ENCODE results near the gene ZFYVE26.
"Not testable (repeated sequence)": the region's sequence is repeated elsewhere in the genome, so short reads cannot be mapped to it uniquely, and the experiment has no call there.

Gene ZFYVE26

GRCh38 chr14:67721875-67722274 lies 94.5 kb downstream of the ZFYVE26 start:
- no peak overlapping the region for H3K4me3 Mint-ChIP-seq
- no peak for DNase-seq
- H3K36me3 Mint-ChIP-seq = no peaks in the 10 kb centered on the region
- H3K27me3 Mint-ChIP-seq = peaks cover 36% of the 10 kb centered on the region
- H3K27ac Mint-ChIP-seq = no peak overlapping the region
- peaks cover 5% of the 10 kb centered on the region for H3K4me1 Mint-ChIP-seq
- CTCF ChIA-PET = interaction anchor here (1.0 kb wide), 1 partner anchor 18 kb away, joined by 4 read pairs; no protein-coding TSS in a partner anchor
- no peaks in the 10 kb centered on the region for H3K9me3 Mint-ChIP-seq

- CTCF ChIA-PET = no interaction called here
- H3K4me3 Mint-ChIP-seq = no peak overlapping the region
- H3K27ac Mint-ChIP-seq = no peak overlapping the region
- peaks cover 5% of the 10 kb centered on the region for H3K4me1 Mint-ChIP-seq
- no peaks in the 10 kb centered on the region for H3K9me3 Mint-ChIP-seq
- peaks cover 36% of the 10 kb centered on the region for H3K27me3 Mint-ChIP-seq
- H3K36me3 Mint-ChIP-seq = no peaks in the 10 kb centered on the region
- no peak for DNase-seq
These were observed 96.5 kb downstream of the ZFYVE26 start for GRCh38 chr14:67719866-67720265.

DNA sequence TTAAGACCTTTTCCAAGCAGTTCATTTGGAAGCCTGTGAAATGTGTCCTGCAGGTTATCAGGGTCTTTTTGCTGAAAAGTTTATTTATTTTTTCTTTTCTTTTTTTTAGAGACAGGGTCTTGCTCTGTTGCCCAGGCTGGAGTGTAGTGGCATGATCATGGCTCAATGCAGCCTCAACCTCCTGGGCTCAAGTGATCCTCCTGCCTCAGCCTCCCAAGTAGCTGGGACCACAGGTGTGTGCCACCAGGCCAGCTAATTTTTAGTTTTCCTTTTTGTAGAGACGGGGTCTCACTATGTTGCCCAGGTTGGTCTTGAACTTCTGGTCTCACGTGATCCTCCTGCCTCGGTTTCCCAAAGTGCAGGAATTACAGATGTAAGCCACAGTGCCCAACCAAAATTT lies 97.0 kb downstream of the ZFYVE26 start:
- peaks cover 35% of the 10 kb centered on the region for H3K27me3 Mint-ChIP-seq
- CTCF ChIA-PET, H3K4me3 Mint-ChIP-seq, H3K36me3 Mint-ChIP-seq, H3K9me3 Mint-ChIP-seq, DNase-seq, H3K27ac Mint-ChIP-seq, H3K4me1 Mint-ChIP-seq: not testable (repeated sequence)

DNA sequence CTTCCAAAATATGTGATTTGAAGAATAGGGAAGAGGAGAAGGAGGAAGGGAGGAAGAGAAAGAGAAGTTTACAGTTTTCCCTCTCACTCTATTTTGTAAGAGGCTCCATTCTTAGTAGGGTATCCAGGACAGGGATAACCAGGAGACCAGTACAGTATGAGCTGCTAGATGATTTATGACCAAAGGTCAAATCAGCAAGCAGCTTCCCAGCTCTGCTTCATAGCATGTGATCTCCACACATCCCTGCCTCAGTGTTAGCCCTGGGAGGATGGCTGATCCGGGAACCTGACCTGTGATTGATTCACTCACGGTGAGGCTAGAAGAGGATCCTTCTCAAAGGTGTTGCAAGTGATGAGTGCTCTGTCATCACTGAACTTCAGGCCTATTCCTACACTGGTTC lies 98.1 kb downstream of the ZFYVE26 start:
- Mint-ChIP-seq H3K27me3 (peaks cover 31% of the 10 kb centered on the region), H3K9me3 (no peaks in the 10 kb centered on the region), H3K36me3 (no peaks in the 10 kb centered on the region), H3K4me1 (peaks cover 5% of the 10 kb centered on the region), H3K4me3 (no peak overlapping the region), H3K27ac (no peak overlapping the region)
- no peak for DNase-seq
- CTCF ChIA-PET = no interaction called here

- H3K27me3 Mint-ChIP-seq = peaks cover 18% of the 10 kb centered on the region
- H3K4me3 Mint-ChIP-seq = no peak overlapping the region
- H3K9me3 Mint-ChIP-seq = no peaks in the 10 kb centered on the region
- H3K36me3 Mint-ChIP-seq = no peaks in the 10 kb centered on the region
- no peak overlapping the region for H3K27ac Mint-ChIP-seq
- H3K4me1 Mint-ChIP-seq = no peaks in the 10 kb centered on the region
- CTCF ChIA-PET = no interaction called here
- no peak for DNase-seq
These were observed 99.3 kb downstream of the ZFYVE26 start for GRCh38 chr14:67717048-67717447.

DNA sequence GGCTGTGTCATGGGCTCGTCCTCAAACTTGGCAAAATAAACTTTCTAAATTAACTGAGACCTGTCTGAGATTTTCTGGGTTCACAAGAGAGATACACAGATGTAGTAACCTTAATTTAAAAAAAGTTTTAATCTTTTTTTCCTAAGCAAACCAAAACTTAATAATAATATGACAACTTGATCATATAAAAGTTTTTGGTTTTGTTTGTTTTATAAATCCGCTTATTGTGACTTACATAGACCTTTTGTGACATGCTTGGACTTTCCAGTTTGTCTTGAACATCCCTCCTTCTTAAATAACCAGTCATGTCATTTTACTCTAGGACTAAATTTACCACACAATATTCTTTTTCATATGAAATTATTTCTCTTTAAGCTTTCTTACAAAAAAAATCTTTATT lies 106.2 kb downstream of the ZFYVE26 start:
- Mint-ChIP-seq H3K9me3 (peaks cover 13% of the 10 kb centered on the region), H3K4me1 (no peaks in the 10 kb centered on the region), H3K27me3 (no peaks in the 10 kb centered on the region), H3K36me3 (no peaks in the 10 kb centered on the region), H3K27ac (no peak overlapping the region), H3K4me3 (no peak overlapping the region)
- CTCF ChIA-PET = no interaction called here
- DNase-seq = no peak

DNA sequence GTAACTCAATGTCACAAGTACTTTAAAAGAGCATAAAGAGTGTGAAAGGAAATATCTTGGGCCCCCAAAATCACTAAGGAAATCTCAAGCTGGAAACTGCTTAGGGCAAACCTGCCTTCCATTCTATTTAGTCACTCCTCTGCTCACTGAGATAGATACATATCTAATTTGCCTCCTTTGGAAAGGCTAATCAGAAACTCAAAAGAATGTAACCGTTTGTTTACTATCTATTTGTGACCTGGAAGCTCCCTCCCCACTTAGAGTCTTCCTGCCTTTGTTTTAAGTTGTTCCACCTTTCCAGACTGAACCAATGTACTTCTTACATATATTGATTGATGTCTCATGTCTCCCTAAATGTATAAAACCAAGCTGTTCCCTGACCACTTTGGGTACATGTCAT lies 106.6 kb downstream of the ZFYVE26 start:
- H3K4me3 Mint-ChIP-seq, H3K36me3 Mint-ChIP-seq, DNase-seq, H3K27ac Mint-ChIP-seq, H3K27me3 Mint-ChIP-seq, H3K4me1 Mint-ChIP-seq, CTCF ChIA-PET: not testable (repeated sequence)
- peaks cover 13% of the 10 kb centered on the region for H3K9me3 Mint-ChIP-seq

- DNase-seq, H3K4me3 Mint-ChIP-seq, CTCF ChIA-PET, H3K27me3 Mint-ChIP-seq, H3K4me1 Mint-ChIP-seq, H3K27ac Mint-ChIP-seq, H3K36me3 Mint-ChIP-seq: not testable (repeated sequence)
- peaks cover 13% of the 10 kb centered on the region for H3K9me3 Mint-ChIP-seq
These were observed 107.0 kb downstream of the ZFYVE26 start for GRCh38 chr14:67709346-67709745.

DNA sequence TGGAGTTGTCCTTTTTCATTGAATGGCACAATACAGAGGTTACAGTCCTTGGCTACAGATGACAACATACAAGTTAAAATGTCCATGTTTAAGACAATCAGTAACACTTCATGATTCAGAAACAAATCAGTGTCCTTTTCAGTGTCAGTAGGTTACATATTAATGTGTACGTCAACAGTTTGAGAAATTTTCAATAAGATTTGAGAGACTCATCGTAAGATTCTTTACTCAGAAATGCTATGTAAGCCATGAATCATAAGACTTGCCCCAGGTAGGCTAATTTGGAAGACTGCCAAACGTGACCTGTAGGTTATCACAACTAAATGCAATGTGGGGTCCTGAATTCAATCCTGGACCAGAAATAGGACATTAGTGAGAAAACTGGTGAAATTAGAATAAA lies 111.2 kb downstream of the ZFYVE26 start:
- DNase-seq = no peak
- Mint-ChIP-seq H3K36me3 (no peaks in the 10 kb centered on the region), H3K4me1 (no peaks in the 10 kb centered on the region), H3K9me3 (peaks cover 7% of the 10 kb centered on the region), H3K27ac (no peak overlapping the region), H3K27me3 (peaks cover 4% of the 10 kb centered on the region), H3K4me3 (no peak overlapping the region)
- CTCF ChIA-PET = interaction anchor here (0.9 to 5.8 kb wide), 29 partner anchors 8 to 1311 kb away, joined by 3 to 58 read pairs (median 5); partner anchors contain the start of genes ARG2 and PIGH

- peaks cover 4% of the 10 kb centered on the region for H3K27me3 Mint-ChIP-seq
- peak; percentile 50 for DNase-seq
- no peak overlapping the region for H3K27ac Mint-ChIP-seq
- CTCF ChIA-PET = interaction anchor here (0.8 to 5.8 kb wide), 43 partner anchors 9 to 1310 kb away, joined by 3 to 58 read pairs (median 4); partner anchors contain the start of genes ARG2 and PIGH
- H3K9me3 Mint-ChIP-seq = peaks cover 2% of the 10 kb centered on the region
- no peaks in the 10 kb centered on the region for H3K36me3 Mint-ChIP-seq
- no peaks in the 10 kb centered on the region for H3K4me1 Mint-ChIP-seq
- no peak overlapping the region for H3K4me3 Mint-ChIP-seq
These were observed 111.8 kb downstream of the ZFYVE26 start for GRCh38 chr14:67704484-67705089.

DNA sequence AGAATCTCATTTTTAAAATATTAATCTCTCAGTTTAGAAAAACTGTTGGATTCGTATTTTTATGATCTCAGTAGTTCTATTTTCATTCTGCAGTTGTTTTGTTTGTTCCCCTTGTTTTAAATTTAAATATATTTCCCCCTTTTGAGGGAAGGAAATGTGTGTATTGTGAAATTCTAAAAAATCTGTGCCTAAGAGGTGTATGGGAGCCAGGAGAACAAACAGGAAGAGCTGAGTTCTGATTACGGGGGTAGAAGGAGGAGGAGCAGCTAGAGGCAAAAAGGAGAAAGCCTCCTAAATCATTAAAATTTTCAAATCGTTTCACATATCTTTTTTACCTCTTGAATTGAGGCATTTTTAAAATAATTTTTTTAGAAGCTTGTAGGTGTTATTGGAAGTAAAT lies 112.4 kb downstream of the ZFYVE26 start:
- DNase-seq = no peak
- no peaks in the 10 kb centered on the region for H3K36me3 Mint-ChIP-seq
- H3K9me3 Mint-ChIP-seq = no peaks in the 10 kb centered on the region
- no peak overlapping the region for H3K27ac Mint-ChIP-seq
- no peak overlapping the region for H3K4me3 Mint-ChIP-seq
- peaks cover 4% of the 10 kb centered on the region for H3K27me3 Mint-ChIP-seq
- no peaks in the 10 kb centered on the region for H3K4me1 Mint-ChIP-seq
- CTCF ChIA-PET = interaction anchor here (0.7 to 5.8 kb wide), 42 partner anchors 9 to 1309 kb away, joined by 3 to 58 read pairs (median 4); partner anchors contain the start of genes ARG2 and PIGH

DNA sequence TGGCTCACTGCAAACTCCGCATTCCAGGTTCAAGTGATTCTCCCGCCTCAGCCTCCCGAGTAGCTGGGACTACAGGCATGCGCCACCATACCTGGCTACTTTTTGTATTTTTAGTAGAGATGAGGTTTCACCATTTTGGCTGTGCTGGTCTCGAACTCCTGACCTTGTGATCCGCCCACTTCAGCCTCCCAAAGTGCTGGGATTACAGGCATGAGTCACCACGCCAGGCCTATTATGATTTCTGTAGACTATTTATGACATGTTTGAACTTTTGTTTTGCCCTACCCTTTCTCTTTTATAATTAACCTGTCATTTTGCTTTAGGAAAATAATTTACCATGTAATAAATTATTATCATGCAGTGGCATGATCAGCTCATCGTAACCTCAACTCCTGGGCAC lies 114.9 kb downstream of the ZFYVE26 start, which contains the start of gene RDH12:
TSS of gene RDH12 (plus strand) at position 395 of the 400 bp plus-strand sequence. CDS start 20,757 bp downstream, outside the sequence.
- H3K27ac Mint-ChIP-seq, DNase-seq, H3K4me1 Mint-ChIP-seq, H3K27me3 Mint-ChIP-seq, H3K36me3 Mint-ChIP-seq, H3K9me3 Mint-ChIP-seq, H3K4me3 Mint-ChIP-seq: not testable (repeated sequence)
- CTCF ChIA-PET = interaction anchor here (1.4 to 5.8 kb wide), 4 partner anchors 32 to 274 kb away, joined by 4 to 51 read pairs (median 8); partner anchors contain the start of gene ARG2

DNA sequence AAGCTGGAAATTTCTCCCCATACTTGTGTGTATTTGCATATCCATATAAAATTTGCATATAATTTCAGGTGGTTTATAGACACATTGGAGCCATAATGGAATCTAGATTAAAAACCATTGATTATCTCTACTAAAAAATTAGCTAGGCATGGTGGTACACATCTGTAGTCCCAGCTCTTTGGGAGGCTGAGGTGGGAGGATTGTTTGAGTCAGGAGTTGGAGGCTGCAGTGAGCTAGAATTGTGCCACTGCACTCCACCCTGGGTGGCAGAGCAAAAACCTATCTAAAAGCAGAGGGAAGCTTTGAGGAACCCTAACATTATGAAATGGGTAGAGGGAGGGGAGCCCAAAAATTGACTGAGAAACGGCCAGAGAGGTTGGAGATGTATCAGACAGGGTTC lies 118.2 kb downstream of the ZFYVE26 start:
- Mint-ChIP-seq H3K9me3 (no peaks in the 10 kb centered on the region), H3K36me3 (no peaks in the 10 kb centered on the region), H3K27me3 (no peaks in the 10 kb centered on the region), H3K4me1 (peaks cover 21% of the 10 kb centered on the region), H3K27ac (no peak overlapping the region), H3K4me3 (no peak overlapping the region)
- no peak for DNase-seq
- CTCF ChIA-PET = interaction anchor here (1.1 to 1.5 kb wide), 4 partner anchors 80 to 1126 kb away, joined by 3 read pairs; no protein-coding TSS in a partner anchor

- Mint-ChIP-seq H3K9me3 (no peaks in the 10 kb centered on the region), H3K36me3 (peaks cover 4% of the 10 kb centered on the region), H3K4me1 (peaks cover 26% of the 10 kb centered on the region), H3K4me3 (no peak overlapping the region), H3K27ac (no peak overlapping the region), H3K27me3 (no peaks in the 10 kb centered on the region)
- no peak for DNase-seq
- CTCF ChIA-PET = interaction anchor here (0.6 to 1.5 kb wide), 3 partner anchors 9 to 1127 kb away, joined by 3 read pairs; no protein-coding TSS in a partner anchor
These were observed 119.4 kb downstream of the ZFYVE26 start for GRCh38 chr14:67697006-67697405.

All from activated naive CD4-positive, alpha-beta T cell treated with anti-CD3 and anti-CD28 coated beads, Interleukin-2, amount 10 ng/mL, durations not matched to agents 7 days and 5 days (primary cell).